ENCODE data around the gene ADGRG6.
"Not testable (repeated sequence)": the region's sequence is repeated elsewhere in the genome, so short reads cannot be mapped to it uniquely, and the experiment has no call there.

ADGRG6 gene

GRCh38 chr6:142446576-142446975 is 144.8 kb downstream of the ADGRG6 start:
- no peak for DNase-seq (ENCODE audit: low spot score)

- no peak for DNase-seq (ENCODE audit: low spot score)
Measured at GRCh38 chr6:142448091-142448729, 146.4 kb downstream of the ADGRG6 start.

- not testable (repeated sequence) for DNase-seq (ENCODE audit: low spot score)
Measured at GRCh38 chr6:142450856-142451255, 149.0 kb downstream of the ADGRG6 start.

GRCh38 chr6:142452993-142453392 is 151.2 kb downstream of the ADGRG6 start:
- DNase-seq (ENCODE audit: low spot score), result no peak

DNA sequence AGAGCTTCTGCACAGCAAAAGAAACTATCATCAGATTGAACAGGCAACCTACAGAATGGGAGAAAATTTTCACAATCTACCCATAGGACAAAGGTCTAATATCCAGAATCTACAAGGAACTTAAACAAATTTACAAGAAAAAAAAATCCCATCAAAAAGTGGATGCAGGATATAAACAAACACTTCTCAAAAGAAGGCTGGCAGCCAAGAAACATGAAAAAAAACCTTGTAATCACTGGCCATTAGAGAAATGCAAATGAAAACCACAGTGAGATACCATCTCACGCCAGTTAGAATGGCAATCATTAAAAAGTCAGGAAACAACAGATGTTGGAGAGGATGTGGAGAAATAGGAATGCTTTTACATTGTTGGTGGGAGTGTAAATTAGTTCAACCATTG is 152.4 kb downstream of the ADGRG6 start:
- DNase-seq (ENCODE audit: low spot score), result not testable (repeated sequence)

DNA sequence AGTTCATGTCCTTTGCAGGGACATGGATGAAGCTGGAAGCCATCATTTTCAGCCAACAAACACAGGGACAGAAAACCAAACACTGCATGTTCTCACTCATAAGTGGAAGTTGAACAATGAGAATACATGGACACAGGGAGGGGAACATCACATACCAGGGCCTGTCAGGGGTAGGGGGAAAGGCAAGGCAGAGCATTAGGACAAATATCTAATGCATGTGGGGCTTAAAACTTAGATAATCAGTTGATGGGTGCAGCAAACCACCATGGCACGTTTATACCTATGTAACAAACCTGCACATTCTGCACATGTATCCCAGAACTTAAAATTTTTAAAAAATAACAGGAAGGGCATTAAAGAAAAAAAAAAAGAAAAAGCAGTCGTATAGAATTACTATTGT is 153.0 kb downstream of the ADGRG6 start:
- DNase-seq (ENCODE audit: low spot score), result not testable (repeated sequence)

DNA sequence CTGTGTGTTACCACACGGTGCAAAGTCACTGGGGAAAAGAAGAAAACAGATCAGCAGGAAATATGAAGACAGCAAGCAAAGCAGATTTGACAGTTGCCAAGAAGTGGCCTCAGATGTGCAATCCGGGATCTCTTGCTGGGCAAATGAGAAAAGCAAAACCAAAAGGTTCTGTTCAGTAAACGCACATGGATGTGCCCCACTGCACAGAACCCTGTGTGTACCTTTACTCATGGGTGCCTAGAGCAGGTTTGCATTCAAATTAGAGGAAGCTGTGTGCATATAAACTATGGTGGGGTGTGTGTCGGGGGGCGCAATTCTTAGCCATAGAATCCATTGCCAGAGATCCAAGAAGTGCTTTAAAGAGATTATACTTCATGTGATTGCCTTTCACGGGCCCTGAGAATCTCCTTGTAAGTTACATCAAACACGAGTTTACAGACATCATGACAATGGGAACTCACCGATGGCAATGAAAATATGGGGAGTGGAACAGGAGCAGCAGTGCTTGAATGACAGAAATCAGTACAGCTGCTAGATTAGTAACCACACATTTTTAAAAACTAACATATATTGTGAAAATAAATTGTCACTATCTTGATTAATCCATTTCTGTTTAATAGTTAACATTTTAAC is 154.3 kb downstream of the ADGRG6 start:
- DNase-seq (ENCODE audit: low spot score), result no peak

DNA sequence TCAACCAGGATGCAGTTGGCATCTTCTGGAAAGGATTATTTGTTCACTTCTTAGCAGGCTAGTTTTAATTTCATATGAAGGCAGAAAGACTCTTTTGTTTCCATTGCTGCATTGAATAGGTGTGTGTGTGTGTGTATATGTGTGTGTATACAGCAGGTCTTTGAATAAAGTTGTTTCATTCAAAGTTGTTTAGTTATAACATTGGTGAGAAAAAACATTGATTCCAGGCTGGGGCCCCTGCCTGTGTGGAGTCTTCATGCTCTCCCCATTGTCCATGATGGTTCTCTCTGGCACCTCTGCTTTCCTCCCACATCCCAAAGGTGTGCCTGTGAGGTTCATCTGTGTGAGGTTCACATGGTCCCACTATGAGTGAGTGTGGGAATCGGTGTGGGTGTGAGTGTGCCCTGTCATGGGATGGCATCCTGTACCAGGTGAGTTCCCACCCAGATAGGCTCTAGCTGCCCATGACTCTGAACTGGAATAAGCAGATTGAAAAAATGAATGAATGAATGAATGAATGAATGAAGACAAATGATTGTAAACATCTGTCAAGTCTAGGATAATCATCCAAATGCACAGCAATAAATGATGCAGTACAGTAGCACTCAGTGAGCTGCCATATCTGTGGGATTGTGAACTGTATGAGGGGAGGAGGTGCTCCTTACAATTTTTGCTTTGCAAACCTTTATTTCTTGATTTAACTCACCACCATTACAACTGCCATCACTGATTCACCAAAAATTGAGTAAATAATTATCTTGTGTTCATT is 156.0 kb downstream of the ADGRG6 start:
- DNase-seq (ENCODE audit: low spot score), result no peak

GRCh38 chr6:142458836-142459235 is 157.0 kb downstream of the ADGRG6 start:
- DNase-seq (ENCODE audit: low spot score), result no peak

GRCh38 chr6:142459271-142459670 is 157.5 kb downstream of the ADGRG6 start:
- no peak for DNase-seq (ENCODE audit: low spot score)

DNA sequence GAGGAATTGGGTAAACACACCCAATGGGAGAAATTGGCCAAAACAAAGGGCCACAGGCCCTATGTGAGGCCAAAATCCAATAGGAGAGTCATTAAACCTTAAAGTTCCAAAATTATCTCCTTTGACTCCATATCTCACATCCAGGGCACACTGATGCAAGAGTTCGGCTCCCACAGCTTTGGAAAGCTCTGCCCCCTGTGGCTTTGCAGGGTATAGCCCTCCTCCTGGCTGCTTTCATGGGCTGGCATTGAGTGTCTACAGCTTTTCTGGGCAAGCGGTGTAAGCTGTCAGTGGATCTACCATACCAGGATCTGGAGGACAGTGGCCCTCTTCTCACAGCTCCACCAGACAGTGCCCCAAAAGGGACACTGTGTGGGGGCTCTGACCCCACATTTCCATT is 160.5 kb downstream of the ADGRG6 start:
- DNase-seq (ENCODE audit: low spot score), result no peak

- DNase-seq (ENCODE audit: low spot score), result no peak
Measured at GRCh38 chr6:142463988-142464387, 162.2 kb downstream of the ADGRG6 start.

- no peak for DNase-seq (ENCODE audit: low spot score)
Measured at GRCh38 chr6:142469220-142469619, 167.4 kb downstream of the ADGRG6 start.

- DNase-seq (ENCODE audit: low spot score), result no peak
Measured at GRCh38 chr6:142470421-142470820, 168.6 kb downstream of the ADGRG6 start.

DNA sequence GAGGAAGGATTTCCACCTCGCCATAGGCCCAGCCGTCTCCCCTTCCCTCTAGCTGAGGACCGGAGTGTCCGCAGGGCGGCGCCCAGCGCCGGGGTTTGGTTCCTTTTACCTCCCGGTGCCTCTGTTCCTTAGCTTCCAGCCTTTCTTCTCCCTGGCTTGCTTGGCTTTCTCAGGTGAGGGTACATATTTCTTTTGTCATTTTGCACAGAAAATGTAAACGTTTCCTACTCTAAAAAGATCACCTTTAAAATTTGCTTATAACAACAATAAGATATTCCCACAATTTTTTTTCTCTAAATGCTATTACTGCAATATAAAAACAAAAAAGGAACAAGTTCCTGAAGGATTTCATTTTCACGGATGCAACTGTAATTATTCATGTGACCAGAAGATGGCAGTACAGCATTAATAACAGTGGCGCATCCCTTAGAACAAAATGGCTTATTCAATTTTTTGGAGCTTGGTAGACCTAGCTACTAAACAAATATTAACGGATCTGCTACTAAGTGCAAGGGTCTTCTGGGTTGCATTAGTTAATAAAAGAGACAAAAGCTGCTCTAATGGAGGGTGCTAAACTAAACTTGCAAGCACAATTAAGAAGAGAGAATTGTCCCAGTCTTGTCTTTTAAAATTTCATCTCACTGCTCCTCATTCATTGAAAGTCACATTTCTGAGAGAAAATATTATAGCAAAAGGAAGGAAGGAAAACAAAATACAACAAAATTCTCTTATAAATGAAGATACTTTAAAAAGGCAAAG is 172.9 kb downstream of the ADGRG6 start:
- peak; percentile 58 for DNase-seq (ENCODE audit: low spot score)

DNA sequence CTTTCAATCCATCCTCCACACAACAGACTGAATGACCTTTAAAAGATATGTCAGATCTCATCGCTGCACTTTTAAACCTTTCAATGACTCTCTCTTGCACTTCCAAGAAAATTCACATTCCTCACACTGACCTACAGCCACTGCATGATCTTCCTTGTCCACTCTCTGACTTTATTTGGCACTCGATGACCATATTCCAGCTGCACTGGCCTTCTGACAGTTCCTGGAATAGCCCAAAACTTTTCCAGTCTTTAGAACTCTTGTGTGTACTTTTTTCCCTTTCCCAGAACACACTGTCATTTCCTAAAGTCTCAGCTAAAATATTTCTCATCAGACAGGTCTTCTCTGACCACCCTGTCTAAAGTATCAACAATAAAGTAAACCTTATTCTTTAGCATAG is 174.6 kb downstream of the ADGRG6 start:
- DNase-seq (ENCODE audit: low spot score), result no peak

- peak; percentile 49 for DNase-seq (ENCODE audit: low spot score)
Measured at GRCh38 chr6:142478117-142478516, 176.3 kb downstream of the ADGRG6 start.

DNA sequence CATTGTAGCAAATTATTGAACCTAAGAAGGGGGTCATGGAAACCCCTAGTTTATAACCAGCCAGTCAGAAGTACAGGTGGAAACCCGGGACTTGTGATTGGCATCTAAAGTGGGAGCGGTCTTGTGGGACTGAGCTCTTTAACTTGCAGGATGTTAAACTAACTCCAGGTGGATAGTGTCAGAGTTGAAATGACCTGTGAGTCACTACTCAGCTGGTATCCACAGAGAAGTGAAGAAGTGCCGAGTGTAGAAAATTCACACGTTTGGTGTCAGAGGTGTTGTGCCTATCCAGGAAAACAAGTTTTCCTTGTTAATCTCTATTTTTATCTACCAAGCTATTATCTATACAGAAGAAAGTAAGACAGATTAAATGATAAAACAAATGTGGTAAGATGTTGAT is 179.7 kb downstream of the ADGRG6 start:
- DNase-seq (ENCODE audit: low spot score), result no peak

GRCh38 chr6:142482249-142482648 is 180.4 kb downstream of the ADGRG6 start:
- no peak for DNase-seq (ENCODE audit: low spot score)

DNA sequence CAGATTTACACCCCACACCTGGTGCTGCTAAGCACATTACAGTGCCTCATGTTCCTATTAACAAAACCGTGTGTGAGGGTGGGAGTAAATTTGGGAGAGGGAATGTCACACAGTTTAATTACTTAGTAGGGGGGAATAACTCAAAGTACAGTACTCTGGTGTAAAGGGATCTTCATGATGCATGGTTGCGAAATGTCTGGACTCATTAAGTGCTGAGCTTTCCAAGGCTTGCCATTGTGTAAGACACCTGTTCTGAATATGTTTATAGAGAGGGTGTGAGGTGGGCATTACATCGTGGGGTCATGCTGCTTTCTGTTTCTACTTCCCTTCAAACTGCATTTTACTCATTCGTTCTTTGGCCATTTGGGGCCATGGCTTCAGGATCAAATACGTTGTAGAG is 181.2 kb downstream of the ADGRG6 start:
- DNase-seq (ENCODE audit: low spot score), result no peak

GRCh38 chr6:142485256-142485655 is 183.4 kb downstream of the ADGRG6 start:
- no peak for DNase-seq (ENCODE audit: low spot score)

Data from D341Med (cell line).